HG03135 (cell line): ENCODE results near the gene PDGFA.

Experiments
- ATAC-seq: cut with Tn5 transposase; IDR thresholded peaks from one replicate; pipeline ENCODE4 v1.9.1; 2021; ENCODE audit warnings: mild to moderate bottlenecking, moderate library complexity; ENCODE audit not compliant: unreplicated experiment

PDGFA gene

GRCh38 chr7:517774-518629 is 1.6 kb downstream of the PDGFA start:
- no peak for ATAC-seq

DNA sequence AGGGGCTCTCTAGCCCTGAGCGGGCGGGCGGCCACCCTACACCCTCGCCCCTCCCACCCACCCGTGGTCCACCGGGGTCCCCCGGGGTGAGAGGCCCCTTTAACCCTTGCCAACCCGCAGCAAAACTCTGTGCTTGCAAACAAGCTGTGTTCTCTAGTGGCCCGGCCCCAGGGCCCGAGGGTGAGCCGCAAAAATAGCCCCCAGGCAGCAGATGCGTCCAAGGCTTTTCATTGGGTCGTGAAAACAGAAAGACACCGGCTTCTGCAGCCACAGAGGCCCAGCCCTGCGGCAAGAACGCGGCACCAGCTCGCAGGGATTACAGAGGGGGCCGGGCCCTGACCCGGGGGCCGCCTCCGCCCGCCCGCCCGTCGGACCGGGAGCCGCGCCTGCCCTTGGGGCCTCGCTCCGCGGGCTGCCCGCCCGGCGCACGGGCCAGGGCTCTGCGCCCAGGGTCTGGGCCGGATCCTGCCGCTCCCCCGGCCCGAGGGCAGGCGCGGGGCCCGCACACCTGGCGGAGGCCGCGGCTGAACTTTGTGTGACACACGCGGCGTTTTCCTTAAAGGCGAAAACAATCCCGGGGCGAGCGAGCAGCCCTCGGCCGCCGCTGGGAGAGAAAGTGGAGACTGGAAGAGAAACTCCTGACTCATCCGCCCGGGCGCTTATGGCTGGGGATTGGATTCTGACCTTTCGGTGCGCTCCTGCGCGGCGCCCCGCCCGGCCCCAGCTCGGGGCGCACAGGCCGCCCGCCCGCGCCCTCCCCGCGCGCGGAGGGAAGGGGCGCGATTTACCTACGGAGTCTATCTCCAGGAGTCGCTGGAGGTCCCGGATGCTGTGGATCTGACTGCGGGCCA is 2.8 kb downstream of the PDGFA start:
- ATAC-seq, result no peak

- no peak for ATAC-seq
These were observed 3.4 kb downstream of the PDGFA start for GRCh38 chr7:516216-516605.

- no peak for ATAC-seq
These were observed 4.0 kb downstream of the PDGFA start for GRCh38 chr7:515628-516027.

DNA sequence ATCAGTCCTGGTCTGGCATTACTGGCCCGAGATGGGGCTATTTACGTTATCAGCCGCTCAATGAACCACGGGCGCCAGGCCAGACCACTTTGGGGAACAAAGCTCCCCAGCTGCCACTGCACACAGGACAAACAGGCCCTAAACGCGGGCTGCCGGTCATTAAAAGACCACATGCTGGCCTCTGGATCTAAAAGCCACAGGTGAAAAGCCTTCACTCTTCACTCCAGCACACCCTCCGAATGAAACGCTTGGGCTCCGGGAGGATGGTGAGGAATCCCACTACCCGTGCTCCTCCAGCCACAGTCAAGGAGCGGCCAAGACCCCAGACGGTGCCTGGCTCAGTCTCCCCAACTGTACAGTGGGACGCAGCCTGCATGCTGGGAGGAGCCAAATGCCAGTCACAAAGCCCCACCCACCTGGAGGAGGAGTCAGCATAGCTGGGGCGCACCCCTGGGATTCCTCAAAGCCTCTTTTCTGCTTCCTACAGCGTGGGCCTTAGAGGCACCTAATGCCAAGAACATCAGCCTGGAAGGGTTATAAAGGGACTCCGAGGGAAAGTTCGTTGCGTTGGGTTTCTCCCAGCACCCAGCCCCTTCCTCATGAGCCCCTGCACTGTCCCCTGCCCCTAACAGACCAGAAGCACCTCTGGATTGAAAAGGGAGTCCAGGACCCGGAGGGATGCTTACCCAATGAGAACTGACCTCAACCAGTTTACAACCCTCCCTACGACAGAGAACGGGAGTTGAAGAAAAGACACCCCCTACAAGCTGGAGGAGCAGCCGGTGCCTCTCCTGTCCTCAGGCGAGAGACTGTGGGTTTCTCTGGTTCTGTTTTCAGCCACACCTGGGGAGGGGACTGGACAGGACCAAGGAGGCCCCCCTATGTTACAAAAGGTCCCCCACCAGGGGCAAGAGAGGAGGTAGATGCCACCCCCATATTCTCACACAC is 4.7 kb downstream of the PDGFA start:
- ATAC-seq, result no peak

DNA sequence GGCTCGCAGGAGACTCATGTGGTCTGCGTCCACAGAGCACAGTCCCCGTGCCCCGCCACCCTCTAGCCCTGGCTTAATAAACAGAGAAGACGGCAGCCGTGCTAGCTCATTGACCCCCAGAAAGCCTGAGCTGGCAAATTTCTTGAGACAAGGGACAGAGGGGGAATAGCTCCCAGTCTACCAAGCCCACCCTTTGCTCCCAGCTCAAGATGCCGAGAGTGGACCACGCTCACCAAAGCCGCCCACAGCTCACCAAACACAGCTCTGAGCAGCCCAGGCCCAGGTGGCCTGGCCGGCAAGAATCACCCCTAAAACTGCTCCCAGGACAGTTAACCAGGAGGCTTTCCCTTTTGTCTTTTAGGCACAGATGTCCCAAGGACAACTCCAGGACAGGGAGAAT is 5.4 kb downstream of the PDGFA start:
- ATAC-seq, result no peak

- ATAC-seq, result no peak
These were observed 6.0 kb downstream of the PDGFA start for GRCh38 chr7:513521-514166.

DNA sequence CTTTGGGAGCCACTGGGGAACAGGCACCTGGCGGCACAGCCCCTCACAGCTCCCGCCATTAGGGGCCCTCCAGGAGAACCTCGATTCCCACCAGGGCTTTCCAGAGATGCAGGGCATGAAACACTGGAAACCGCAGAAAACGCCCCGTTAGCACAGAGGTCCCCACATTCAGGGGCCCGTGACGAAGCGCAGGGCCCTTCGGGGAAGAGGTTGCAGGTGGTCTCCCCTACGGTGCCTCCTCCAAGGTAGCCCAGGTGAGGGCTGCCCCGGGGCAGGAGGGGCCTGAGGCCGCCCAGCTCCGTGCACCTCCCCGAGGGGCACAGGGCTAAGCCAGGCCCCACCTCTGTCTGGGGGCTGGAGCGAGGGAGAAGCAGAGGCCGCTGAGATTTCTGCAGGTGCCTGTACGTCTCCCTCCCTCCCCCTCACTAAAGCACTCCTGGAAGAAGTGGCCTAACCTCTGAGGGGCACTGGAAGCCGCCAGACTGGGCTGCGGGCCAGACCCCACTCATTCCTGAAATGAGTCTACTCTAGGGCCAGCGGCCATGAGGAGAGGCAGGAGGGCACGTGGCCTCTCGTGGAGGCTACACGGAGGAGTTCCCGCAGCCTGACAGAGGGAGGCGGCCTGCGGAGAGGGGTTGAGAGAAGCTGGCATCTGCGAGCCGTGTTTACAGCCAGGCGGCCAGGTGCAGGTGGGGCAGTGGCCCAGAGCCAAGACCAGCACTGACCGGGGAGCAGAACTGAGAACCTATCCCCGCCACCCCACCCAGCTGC is 6.9 kb downstream of the PDGFA start:
- ATAC-seq, result no peak

- no peak for ATAC-seq
These were observed 7.5 kb downstream of the PDGFA start for GRCh38 chr7:512146-512510.

DNA sequence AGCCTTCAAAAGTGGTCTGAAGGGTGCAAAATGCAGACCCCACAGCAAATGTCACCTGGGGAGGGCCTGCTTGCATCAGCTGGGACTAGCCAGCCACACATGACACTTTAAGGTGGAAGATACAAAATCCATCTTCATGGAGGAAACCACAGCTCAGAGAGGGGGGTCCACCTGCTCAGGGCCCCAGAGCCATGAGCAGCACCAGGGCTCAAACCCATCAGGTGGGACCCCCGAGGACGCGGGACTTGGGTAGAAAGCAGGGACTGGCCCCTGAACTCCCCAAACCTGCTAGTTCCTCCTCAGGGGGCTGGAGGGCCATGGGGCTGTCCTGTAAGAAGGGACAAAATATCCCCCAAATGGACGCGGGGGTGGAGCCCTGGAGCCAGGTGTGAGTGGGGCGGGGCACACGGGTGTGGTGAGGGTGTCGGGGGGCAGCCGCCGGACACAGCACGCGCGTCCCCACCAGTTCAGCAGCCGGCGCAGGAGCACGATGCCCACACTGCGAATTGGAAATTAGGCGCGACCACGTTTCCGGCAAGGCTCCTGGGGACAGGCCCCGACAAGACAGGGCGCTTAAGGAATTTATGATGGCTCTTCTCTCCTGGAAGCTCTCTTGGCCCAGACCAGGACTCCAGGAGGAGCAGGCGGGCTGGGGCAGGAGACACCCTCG is 8.0 kb downstream of the PDGFA start:
- ATAC-seq, result no peak

GRCh38 chr7:510782-511281 is 8.8 kb downstream of the PDGFA start:
- no peak for ATAC-seq

DNA sequence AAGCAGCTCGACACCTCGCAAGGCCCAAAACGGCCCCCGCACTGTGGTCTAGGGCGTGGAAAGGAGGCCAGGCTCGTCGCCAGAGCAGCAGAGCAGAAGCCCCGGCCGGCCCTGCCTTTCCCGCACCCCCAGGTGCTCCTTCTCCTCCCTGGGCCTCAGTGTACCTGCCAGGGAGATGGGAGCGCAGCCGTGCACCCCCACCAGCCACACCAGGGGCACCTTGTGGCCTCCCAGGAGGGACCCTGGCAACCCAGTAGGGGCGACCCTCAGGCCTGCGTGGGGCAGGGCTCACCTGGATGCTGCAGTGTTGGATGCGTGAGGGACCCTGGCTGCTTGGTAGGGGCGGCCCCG is 9.5 kb downstream of the PDGFA start:
- no peak for ATAC-seq

DNA sequence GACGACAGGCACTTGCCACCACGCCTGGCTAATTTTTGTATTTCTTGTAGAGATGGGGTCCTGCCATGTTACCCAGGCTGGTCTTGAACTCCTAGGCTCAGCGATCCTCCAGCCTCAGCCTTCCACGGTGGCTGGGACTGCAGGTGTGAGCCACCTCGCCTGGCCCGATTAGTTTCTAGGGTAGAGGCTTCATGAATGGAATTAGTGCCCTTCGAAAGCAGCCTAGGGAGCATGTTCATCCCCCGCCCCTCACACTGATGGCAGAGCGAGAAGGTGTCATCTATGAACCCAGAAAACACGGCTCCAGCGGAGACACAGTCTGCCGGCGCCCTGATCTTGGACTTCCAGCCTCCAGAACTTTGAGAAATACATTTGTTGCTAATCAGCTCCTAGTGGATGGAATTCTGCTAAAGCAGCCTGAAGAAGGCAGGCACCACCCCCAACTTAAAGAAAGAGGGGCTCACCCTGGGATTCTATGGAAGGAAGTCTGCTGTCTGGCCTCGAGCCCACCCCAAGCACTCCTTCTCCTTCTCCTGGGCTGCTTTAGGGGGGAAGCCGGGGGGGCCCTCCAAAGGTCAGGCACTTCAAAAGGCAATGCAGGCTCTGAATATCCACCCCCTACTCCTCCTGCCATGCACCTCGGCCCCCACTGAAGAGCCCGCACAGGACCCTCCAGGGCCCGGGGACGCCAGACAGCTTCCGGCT is 10.1 kb downstream of the PDGFA start:
- no peak for ATAC-seq

DNA sequence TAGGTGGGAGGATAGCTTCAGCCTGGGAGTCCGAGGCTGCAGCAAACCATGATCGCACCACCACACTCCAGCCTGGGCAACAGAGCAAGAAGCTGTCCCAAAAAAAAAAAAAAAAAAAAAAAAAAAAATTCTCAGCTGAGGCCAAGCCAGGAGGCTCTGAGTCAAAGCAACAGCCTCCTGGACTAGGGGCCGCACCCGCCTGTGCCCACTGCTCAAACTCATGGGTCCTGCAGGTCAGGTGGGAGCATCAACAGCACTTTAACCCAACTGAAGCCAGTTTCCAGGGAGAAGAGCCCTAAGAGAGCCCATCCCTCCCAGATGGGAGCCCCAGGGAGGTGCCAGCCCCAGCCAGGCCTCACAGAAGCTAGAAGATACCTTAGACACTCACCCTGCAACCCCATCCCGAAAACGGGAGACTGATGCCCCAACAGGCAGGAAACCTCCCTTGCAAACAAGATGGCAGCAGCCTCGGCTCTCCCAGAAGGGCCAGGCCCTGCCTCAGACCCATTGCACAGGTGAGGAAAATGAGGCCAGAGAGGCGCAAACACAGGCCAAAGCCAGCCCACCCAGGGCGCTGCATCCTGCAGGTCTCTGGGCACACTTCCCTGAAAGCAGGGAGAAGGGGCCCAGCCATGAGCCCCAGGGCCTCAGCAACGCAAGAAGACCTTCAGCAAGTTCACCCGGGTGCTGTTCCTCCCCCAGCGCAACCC is 11.0 kb downstream of the PDGFA start:
- ATAC-seq, result no peak

- no peak for ATAC-seq
These were observed 11.9 kb downstream of the PDGFA start for GRCh38 chr7:507623-508300.

GRCh38 chr7:506921-507622 is 12.6 kb downstream of the PDGFA start:
- ATAC-seq, result no peak

DNA sequence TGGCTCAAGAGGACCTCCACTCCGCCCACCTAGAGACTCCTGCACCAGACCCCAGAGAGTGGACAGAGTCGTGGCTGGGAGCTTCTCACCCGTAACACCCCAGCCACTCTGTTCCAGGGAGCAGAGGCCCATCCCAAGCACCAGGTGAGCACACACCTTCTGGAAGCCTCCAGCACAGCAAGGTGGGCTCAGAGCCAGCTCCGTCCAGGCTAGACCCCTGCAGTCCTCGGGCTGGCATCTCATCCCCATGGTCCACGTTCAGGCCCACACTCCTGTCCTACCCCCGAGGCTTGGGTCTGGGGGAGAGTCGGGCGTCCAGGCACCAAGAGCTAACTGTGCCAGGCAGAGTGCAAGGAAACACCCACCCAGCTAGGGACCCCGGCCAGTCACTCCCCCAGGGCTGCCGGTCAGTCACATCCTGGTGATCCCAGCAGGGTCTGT is 13.2 kb downstream of the PDGFA start:
- ATAC-seq, result no peak
